GM12892 (cell line): Measurements from ENCODE around the gene THAP12.

Experiments
- POLR2A ChIP-seq: IDR thresholded peaks from 2 replicates; pipeline ENCODE4 v1.6.1; 2011; ENCODE audit warnings: low read depth, low read length, control low read depth
- POLR2AphosphoS5 ChIP-seq: IDR thresholded peaks from 2 replicates; pipeline ENCODE4 v1.6.1; 2011; ENCODE audit warnings: low read depth, low read length, control low read depth
- TAF1 ChIP-seq: IDR thresholded peaks from 2 replicates; pipeline ENCODE4 v1.6.1; 2011; ENCODE audit warnings: low read depth, mild to moderate bottlenecking, control low read depth, low read length, borderline replicate concordance

- TF ChIP-seq POLR2A (no peak), POLR2AphosphoS5 (no peak), TAF1 (no peak)
These were observed 13.5 kb upstream of the THAP12 start for GRCh38 chr11:76394411-76394810.
